SK-N-SH (cell line): ENCODE measurements around the gene SLC12A6. TPM values are rescaled to one million over a fixed set of nuclear protein-coding genes. Genes with fewer than 3 reads are reported as not detected.

Experiments used
- CTCF ChIA-PET: fragments of 300-600, 350-600 bp; formaldehyde crosslinking; extraction: SDS; loops from one replicate; lab custom pipeline; 2021; lab: Yijun Ruan, JAX
- POLR2A ChIA-PET: fragments of 350-600 bp; sonication (Branson Sonifier 250); formaldehyde crosslinking; extraction: SDS; loops from one replicate; lab custom pipeline; 2020; ENCODE audit warnings: antibody characterized with exemption, inconsistent platforms; lab: Yijun Ruan, JAX
- DNase-seq: peaks from one replicate; pipeline ENCODE4 v3.0.0; 2012
- H2AFZ ChIP-seq: fragments of 200-600 bp; sonication (generic); 2 replicates; pipeline ENCODE4 v1.8.1; 2016; ENCODE audit warnings: antibody characterized with exemption, mild to moderate bottlenecking, low read depth
- H3F3A ChIP-seq: fragments of 200-600 bp; sonication (generic); replicated peaks from 2 replicates; pipeline ENCODE3; 2016; ENCODE audit warnings: antibody characterized with exemption, mild to moderate bottlenecking; ENCODE audit not compliant: insufficient read depth
- H3K27ac ChIP-seq, 2 experiments: fragments of 200-500 bp in 1 of 2; fragments of 200-600 bp in 1 of 2; sonication (Bioruptor generic) in 1 of 2; sonication (generic), shearing (Covaris generic) in 1 of 2; 2 replicates each; pipeline versions ENCODE4 v1.5.1 to v1.6.1; 2014 to 2016; ENCODE audit warnings: low read depth in 2 of 2, inconsistent platforms in 1 of 2, low read length in 1 of 2, mild to moderate bottlenecking in 1 of 2, mixed read lengths in 1 of 2
- H3K27me3 ChIP-seq: fragments of 200-600 bp; sonication (generic), shearing (Covaris generic); 2 replicates; pipeline ENCODE4 v1.6.1; 2016; ENCODE audit warnings: mixed run types; ENCODE audit not compliant: insufficient read depth
- H3K36me3 ChIP-seq, 2 experiments: fragments of 200-500 bp in 1 of 2; fragments of 200-600 bp in 1 of 2; sonication (Bioruptor generic) in 1 of 2; sonication (generic) in 1 of 2; replicated peaks in 1 of 2; 2 replicates each; pipeline versions ENCODE3 to v1.5.1; 2014 to 2016; ENCODE audit warnings: low read length in 1 of 2, mild to moderate bottlenecking in 1 of 2; ENCODE audit not compliant: insufficient read depth in 2 of 2, control insufficient read depth in 1 of 2
- H3K4me1 ChIP-seq, 2 experiments: fragments of 200-500 bp in 1 of 2; fragments of 200-600 bp in 1 of 2; sonication (Bioruptor generic) in 1 of 2; sonication (generic), shearing (Covaris generic) in 1 of 2; 2 replicates each; pipeline versions ENCODE4 v1.5.1 to v1.6.1; 2014 to 2016; ENCODE audit warnings: low read depth in 1 of 2, low read length in 1 of 2, mixed run types in 1 of 2; ENCODE audit not compliant: insufficient read depth in 2 of 2, control insufficient read depth in 1 of 2
- H3K4me2 ChIP-seq: fragments of 200-600 bp; sonication (generic), shearing (Covaris generic); 2 replicates; pipeline ENCODE4 v1.6.1; 2017; ENCODE audit warnings: mixed run types
- H3K4me3 ChIP-seq, 2 experiments: fragments of 200-500 bp in 1 of 2; fragments of 200-600 bp in 1 of 2; sonication (Bioruptor generic) in 1 of 2; sonication (generic), shearing (Covaris generic) in 1 of 2; 2 replicates each; pipeline versions ENCODE4 v1.5.1 to v1.8.1; 2014 to 2016; ENCODE audit warnings: low read depth in 2 of 2, inconsistent platforms in 1 of 2, low read length in 1 of 2, mild to moderate bottlenecking in 1 of 2, mixed read lengths in 1 of 2, moderate library complexity in 1 of 2
- H3K79me2 ChIP-seq: fragments of 200-600 bp; sonication (generic); 2 replicates; pipeline ENCODE4 v1.8.1; 2017; ENCODE audit warnings: mild to moderate bottlenecking; ENCODE audit not compliant: insufficient read depth
- H3K9ac ChIP-seq: fragments of 200-600 bp; sonication (generic); 2 replicates; pipeline ENCODE4 v1.6.1; 2017; ENCODE audit warnings: mixed run types
- H3K9me2 ChIP-seq: fragments of 200-600 bp; sonication (generic); 2 replicates; pipeline ENCODE4 v1.6.1; 2017; ENCODE audit warnings: mixed run types
- H3K9me3 ChIP-seq: fragments of 200-600 bp; sonication (generic); 2 replicates; pipeline ENCODE4 v1.6.1; 2017; ENCODE audit warnings: mixed run types, mild to moderate bottlenecking, moderate library complexity
- H4K20me1 ChIP-seq: fragments of 200-600 bp; sonication (generic); 2 replicates; pipeline ENCODE4 v1.6.1; 2017; ENCODE audit warnings: mild to moderate bottlenecking, mixed run types; ENCODE audit not compliant: insufficient read depth
- CTCF ChIP-seq: fragments of 200-600 bp; sonication (generic); IDR thresholded peaks from 2 replicates; pipeline ENCODE4 v1.6.1; 2017; ENCODE audit warnings: antibody characterized with exemption, mild to moderate bottlenecking, moderate library complexity
- FOSL2 ChIP-seq: IDR thresholded peaks from 2 replicates; pipeline ENCODE4 v1.4.0; 2012; ENCODE audit warnings: low read depth, mild to moderate bottlenecking, moderate library complexity, borderline replicate concordance
- FOXM1 ChIP-seq: IDR thresholded peaks from 2 replicates; pipeline ENCODE4 v1.4.0; 2012; ENCODE audit warnings: low read depth, mild to moderate bottlenecking
- GABPA ChIP-seq: IDR thresholded peaks from 2 replicates; pipeline ENCODE4 v1.4.0; 2012; ENCODE audit warnings: low read depth, mild to moderate bottlenecking
- GATA2 ChIP-seq: sonication (generic); formaldehyde crosslinking; IDR thresholded peaks from 2 replicates; pipeline ENCODE4 v1.5.0; 2020; ENCODE audit warnings: mild to moderate bottlenecking, missing genetic modification reagents
- IRF3 ChIP-seq: fragments of 150-350 bp; IDR thresholded peaks from 2 replicates; pipeline ENCODE4 v1.6.1; 2016; ENCODE audit warnings: mild to moderate bottlenecking, low read depth, low read length
- MAX ChIP-seq: IDR thresholded peaks from 2 replicates; pipeline ENCODE4 v1.4.0; 2012; ENCODE audit warnings: low read depth
- MEF2A ChIP-seq: IDR thresholded peaks from 2 replicates; pipeline ENCODE4 v1.4.0; 2012; ENCODE audit warnings: low read depth, borderline replicate concordance
- MXI1 ChIP-seq: IDR thresholded peaks from 2 replicates; pipeline ENCODE4 v1.6.1; 2012; ENCODE audit warnings: mild to moderate bottlenecking, low read depth, low read length, improper control_type of control experiment
- NFIC ChIP-seq: IDR thresholded peaks from 2 replicates; pipeline ENCODE4 v1.4.0; 2012; ENCODE audit warnings: borderline replicate concordance
- NRF1 ChIP-seq: IDR thresholded peaks from 2 replicates; pipeline ENCODE4 v1.6.1; 2012; ENCODE audit warnings: low read depth, mild to moderate bottlenecking, low read length
- PBX3 ChIP-seq: IDR thresholded peaks from 2 replicates; pipeline ENCODE4; 2012
- POLR2AphosphoS5 ChIP-seq: IDR thresholded peaks from 2 replicates; pipeline ENCODE4 v1.6.1; 2012; ENCODE audit warnings: low read depth, low read length
- RCOR1 ChIP-seq: fragments of 150-350 bp; IDR thresholded peaks from 2 replicates; pipeline ENCODE4 v1.6.1; 2017; ENCODE audit warnings: antibody characterized with exemption, low read length
- RFX5 ChIP-seq: IDR thresholded peaks from 2 replicates; pipeline ENCODE4 v1.6.1; 2012; ENCODE audit warnings: mild to moderate bottlenecking, improper control_type of control experiment, low read length
- RXRA ChIP-seq: IDR thresholded peaks from 2 replicates; pipeline ENCODE4 v1.4.0; 2012; ENCODE audit warnings: low read depth, mild to moderate bottlenecking, borderline replicate concordance
- SIN3A ChIP-seq: IDR thresholded peaks from 2 replicates; pipeline ENCODE4 v1.6.1; 2012; ENCODE audit warnings: low read depth, mild to moderate bottlenecking, low read length, moderate library complexity, borderline replicate concordance
- SMC3 ChIP-seq: IDR thresholded peaks from 2 replicates; pipeline ENCODE4 v1.6.1; 2012; ENCODE audit warnings: low read depth, low read length, improper control_type of control experiment
- TAF1 ChIP-seq: IDR thresholded peaks from 2 replicates; pipeline ENCODE4 v1.6.1; 2012; ENCODE audit warnings: low read depth, mild to moderate bottlenecking, low read length, moderate library complexity, borderline replicate concordance
- TCF12 ChIP-seq: IDR thresholded peaks from 2 replicates; pipeline ENCODE4 v1.4.0; 2012
- USF1 ChIP-seq: IDR thresholded peaks from 2 replicates; pipeline ENCODE4 v1.4.0; 2012; ENCODE audit warnings: low read depth, borderline replicate concordance
- USF2 ChIP-seq: fragments of 150-350 bp; IDR thresholded peaks from 2 replicates; pipeline ENCODE4 v1.6.1; 2017; ENCODE audit warnings: antibody characterized with exemption, low read length, low read depth, borderline replicate concordance
- YY1 ChIP-seq: IDR thresholded peaks from 2 replicates; pipeline ENCODE4 v1.4.0; 2012; ENCODE audit warnings: low read depth, mild to moderate bottlenecking
- ZBTB33 ChIP-seq: IDR thresholded peaks from 2 replicates; pipeline ENCODE4 v1.4.0; 2012; ENCODE audit warnings: low read depth, borderline replicate concordance
- WGBS: methylation state at CpG from one replicate; pipeline ENCODE4 v1.1.6; 2017; ENCODE audit warnings: low lambda C conversion rate; 5-methylcytosine and 5-hydroxymethylcytosine counted together
- polyA plus RNA-seq, 3 experiments: library from polyadenylated mRNA; depleted of rRNA; stranded (reverse); fragments of >200 nt; gene quantifications; 2 replicates each; pipeline ENCODE4 v1.2.3, GENCODE V29; 2012

The SLC12A6 gene
- 7.7 and 8.0 TPM in 2 replicates for polyA plus RNA-seq (2012; rRNA removed)
- 6.6 and 6.8 TPM in 2 replicates for polyA plus RNA-seq (2012; cell fraction: cytosol; rRNA removed)
- polyA plus RNA-seq (2012; cell fraction: nucleus; rRNA removed) = 17.5 and 18.5 TPM in 2 replicates

- Histone ChIP-seq H3K9me3 (no peaks in the 10 kb centered on the region), H3K9me2 (no peaks in the 10 kb centered on the region), H4K20me1 (no peaks in the 10 kb centered on the region), H3K27me3 (no peaks in the 10 kb centered on the region), H3F3A (peaks cover 26% of the 10 kb centered on the region), H3K36me3 (peaks cover 22 to 36% of the 10 kb centered on the region in 2 experiments), H3K79me2 (peaks cover 66% of the 10 kb centered on the region), H3K4me1 (peaks cover 14 to 27% of the 10 kb centered on the region in 2 experiments; a peak in 3 of 4 replicates), H3K9ac (peak within 1 kb of the TSS; percentile 80), H2AFZ (peak within 1 kb of the TSS; percentile 79), H3K4me3 (peak within 1 kb of the TSS; percentile 87), H3K4me2 (peak within 1 kb of the TSS; percentile 93), H3K27ac (peak within 1 kb of the TSS; percentile 59 to 89)
- CTCF ChIA-PET = interaction anchor here (1.1 to 1.6 kb wide), 5 partner anchors 9 to 97 kb away, joined by 3 to 10 read pairs (median 5); partner anchors contain the start of gene LPCAT4
- WGBS = under 1% methylated on average over 22 of the region's 78 CpGs
- DNase-seq = peak; percentile 96
- POLR2A ChIA-PET = interaction anchor here (0.6 to 3.3 kb wide), 9 partner anchors 9 to 650 kb away, joined by 3 to 19 read pairs (median 3); partner anchors contain the start of genes AVEN, LPCAT4 and ZNF770
- TF ChIP-seq USF1 (no peak), PBX3 (no peak), TCF12 (no peak), SMC3 (no peak), FOSL2 (0 out of 2 replicates have a peak, but pooled peaks have one; percentile 13), NFIC (no peak), RXRA (no peak), FOXM1 (no peak), GATA2 (CRISPR knock-in tag) (no peak), POLR2AphosphoS5 (peak; percentile 56), GABPA (no peak), YY1 (0 out of 2 replicates have a peak, but pooled peaks have one; percentile 21), IRF3 (no peak), SIN3A (0 out of 2 replicates have a peak, but pooled peaks have one; percentile 21), USF2 (no peak), MXI1 (peak; percentile 61; the same call in 1 of the 2 replicates), NRF1 (peak; percentile 85), ZBTB33 (no peak), TAF1 (0 out of 2 replicates have a peak, but pooled peaks have one; percentile 7), RFX5 (no peak), RCOR1 (0 out of 2 replicates have a peak, but pooled peaks have one; percentile 15), CTCF (no peak), MAX (no peak; the same call in 1 of the 2 replicates), MEF2A (no peak)
These were observed at the start of gene SLC12A6 for GRCh38 chr15:34337557-34338306. Gene SLC12A6, minus strand, starts transcription at chr15:34337781. Its CDS starts 1,101 bp downstream, at chr15:34336680.
